OCI-LY3 (cell line): ENCODE data around the gene CIDEB.

ENCODE experiments used
- EZH2phosphoT487 ChIP-seq: fragments of 200-600 bp; shearing (Covaris generic); IDR thresholded peaks from 2 replicates; pipeline ENCODE4 v1.6.1; 2018; ENCODE audit warnings: antibody characterized with exemption, mixed run types, low read depth
- TF ChIP-seq, protein P1 (sequence below): fragments of 200-600, 300-600 bp; sonication (generic); IDR thresholded peaks from 2 replicates; pipeline ENCODE4 v1.5.1; 2014; ENCODE audit warnings: antibody characterized with exemption, low read length, low read depth

DNA sequence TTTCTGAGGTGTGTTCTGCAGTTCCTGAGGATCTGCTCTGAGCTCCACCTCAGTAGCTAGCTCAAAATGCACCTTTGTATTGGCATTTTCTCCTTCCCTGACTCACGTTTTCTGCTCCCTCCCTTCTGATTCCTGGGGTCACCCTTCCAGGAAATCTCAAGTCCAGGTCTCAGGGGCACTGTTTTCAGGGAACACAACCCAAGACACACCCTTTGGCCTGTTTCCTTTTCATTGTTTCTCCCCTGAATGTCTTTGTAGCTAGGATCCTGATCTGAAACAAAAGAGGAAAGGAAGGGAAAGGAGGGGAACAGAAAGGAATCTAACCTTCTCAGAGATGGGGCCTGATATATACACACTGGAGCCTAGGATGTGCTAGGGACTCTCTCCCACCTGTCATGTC, 39.4 kb upstream of the CIDEB start:
- TF ChIP-seq, protein P1, sequence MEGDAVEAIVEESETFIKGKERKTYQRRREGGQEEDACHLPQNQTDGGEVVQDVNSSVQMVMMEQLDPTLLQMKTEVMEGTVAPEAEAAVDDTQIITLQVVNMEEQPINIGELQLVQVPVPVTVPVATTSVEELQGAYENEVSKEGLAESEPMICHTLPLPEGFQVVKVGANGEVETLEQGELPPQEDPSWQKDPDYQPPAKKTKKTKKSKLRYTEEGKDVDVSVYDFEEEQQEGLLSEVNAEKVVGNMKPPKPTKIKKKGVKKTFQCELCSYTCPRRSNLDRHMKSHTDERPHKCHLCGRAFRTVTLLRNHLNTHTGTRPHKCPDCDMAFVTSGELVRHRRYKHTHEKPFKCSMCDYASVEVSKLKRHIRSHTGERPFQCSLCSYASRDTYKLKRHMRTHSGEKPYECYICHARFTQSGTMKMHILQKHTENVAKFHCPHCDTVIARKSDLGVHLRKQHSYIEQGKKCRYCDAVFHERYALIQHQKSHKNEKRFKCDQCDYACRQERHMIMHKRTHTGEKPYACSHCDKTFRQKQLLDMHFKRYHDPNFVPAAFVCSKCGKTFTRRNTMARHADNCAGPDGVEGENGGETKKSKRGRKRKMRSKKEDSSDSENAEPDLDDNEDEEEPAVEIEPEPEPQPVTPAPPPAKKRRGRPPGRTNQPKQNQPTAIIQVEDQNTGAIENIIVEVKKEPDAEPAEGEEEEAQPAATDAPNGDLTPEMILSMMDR, result no peak
- TF ChIP-seq EZH2phosphoT487, result no peak
